Epithelial cell of prostate (primary cell): ENCODE results near the gene RAB25.
A peak's percentile ranks its signal among the peaks of the same experiment; 100 is the strongest.

ENCODE experiments used
- DNase-seq: peaks from one replicate; pipeline ENCODE4 v3.0.0-alpha.2; 2011; ENCODE audit warnings: low read depth, low spot score
- H3K27ac ChIP-seq: fragments of 450-650 bp; 2 replicates; pipeline ENCODE4 v1.5.1; 2017; ENCODE audit warnings: mild to moderate bottlenecking

Gene RAB25

DNA sequence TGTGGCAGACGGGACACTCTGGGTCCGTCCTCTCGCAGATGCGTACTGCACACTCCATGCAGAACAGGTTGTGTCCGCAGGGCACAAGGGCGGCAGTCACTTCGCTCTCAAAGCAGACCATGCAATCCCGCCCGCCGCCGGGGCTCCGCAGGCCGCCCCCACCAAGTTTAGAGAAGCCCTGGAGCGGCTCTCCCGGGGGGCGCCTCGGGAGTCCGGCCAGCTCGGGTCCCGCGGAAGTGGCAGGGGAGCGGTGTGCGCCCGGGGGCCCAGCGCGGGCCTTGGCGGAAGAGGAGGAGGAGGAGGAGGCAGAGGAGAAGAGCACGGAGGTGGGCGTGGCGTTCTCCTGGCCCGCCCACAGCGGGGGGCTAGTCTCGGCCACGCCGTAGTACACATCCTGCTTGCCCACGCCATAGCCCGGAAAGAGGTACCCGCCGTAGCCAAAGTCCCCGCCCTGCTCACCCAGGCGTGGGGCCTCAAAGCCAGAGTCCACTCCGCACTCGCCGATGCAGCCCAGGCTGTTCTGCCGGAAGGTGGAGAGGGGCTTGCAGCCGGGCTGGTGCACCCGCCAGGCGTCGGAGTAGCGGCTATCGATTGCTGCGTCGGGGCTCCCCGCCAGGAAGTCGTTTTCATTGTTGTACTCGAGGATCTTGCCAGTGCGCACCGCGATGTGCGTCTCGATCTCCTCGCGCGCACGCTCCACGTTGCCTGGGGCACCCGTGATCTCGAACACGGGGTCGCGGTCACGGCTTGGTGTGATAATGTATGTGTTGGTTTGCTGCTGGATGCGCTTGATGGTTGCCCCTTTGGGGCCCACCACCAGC is 15.9 kb downstream of the RAB25 start:
- no peak overlapping the region for H3K27ac ChIP-seq
- no peak for DNase-seq

DNA sequence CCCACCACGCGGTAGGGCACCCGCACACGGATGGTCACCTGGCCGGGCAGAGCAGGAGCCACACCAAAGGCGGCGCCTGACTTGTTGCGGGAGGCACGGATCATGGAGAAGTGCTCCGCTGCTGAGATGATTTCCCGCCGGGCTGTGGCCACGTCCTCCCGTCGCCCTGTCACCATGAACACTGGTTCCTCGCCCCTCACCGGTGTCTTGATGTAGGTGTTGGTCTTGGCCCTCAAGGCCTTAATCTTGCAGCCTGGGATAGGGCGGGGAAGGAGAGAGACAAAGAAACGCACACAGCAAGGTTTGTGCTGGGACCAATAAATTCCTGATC is 16.4 kb downstream of the RAB25 start:
- no peak overlapping the region for H3K27ac ChIP-seq

DNA sequence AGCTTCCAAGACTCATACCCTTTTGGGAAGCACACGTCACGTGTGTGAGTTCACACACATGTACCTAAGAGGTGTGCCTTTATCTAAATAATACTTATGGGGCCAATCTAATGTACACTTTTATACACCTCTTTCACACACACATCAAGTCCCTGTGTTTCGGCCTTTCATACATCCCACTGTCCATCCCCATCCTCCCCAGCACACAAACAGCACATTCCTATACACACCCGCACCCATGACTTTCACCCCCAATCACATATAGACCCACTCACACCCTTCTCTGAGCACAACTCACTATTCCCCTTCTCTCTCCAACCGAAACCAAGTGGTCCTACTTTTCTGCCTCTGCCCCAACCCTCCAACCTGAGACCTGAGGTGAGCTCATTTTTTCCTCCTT is 17.8 kb downstream of the RAB25 start:
- no peak for DNase-seq
- H3K27ac ChIP-seq, result no peak overlapping the region

More for the DNA sequence above, 16.4 kb downstream of the RAB25 start:
- no peak for DNase-seq

DNA sequence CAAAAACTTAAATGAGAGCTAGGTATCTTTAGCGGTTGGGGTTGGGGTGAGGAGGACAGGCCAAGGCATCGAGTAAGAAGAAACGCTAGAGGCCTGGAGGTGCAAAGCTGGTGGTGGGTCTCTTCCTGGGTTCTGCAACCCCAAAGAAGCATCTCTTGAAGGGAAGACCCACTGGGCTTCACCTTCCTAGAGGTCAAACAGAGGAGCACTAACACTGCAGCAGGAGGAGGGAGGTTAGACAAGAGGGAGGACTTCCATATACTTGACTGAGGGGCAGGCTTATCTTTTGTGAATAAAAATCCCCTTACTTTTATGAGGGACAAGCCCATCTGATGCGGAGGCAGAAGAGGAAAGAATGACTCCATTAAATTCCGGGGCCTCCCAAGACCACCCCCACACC is 18.8 kb downstream of the RAB25 start:
- no peak overlapping the region for H3K27ac ChIP-seq
- no peak for DNase-seq

DNA sequence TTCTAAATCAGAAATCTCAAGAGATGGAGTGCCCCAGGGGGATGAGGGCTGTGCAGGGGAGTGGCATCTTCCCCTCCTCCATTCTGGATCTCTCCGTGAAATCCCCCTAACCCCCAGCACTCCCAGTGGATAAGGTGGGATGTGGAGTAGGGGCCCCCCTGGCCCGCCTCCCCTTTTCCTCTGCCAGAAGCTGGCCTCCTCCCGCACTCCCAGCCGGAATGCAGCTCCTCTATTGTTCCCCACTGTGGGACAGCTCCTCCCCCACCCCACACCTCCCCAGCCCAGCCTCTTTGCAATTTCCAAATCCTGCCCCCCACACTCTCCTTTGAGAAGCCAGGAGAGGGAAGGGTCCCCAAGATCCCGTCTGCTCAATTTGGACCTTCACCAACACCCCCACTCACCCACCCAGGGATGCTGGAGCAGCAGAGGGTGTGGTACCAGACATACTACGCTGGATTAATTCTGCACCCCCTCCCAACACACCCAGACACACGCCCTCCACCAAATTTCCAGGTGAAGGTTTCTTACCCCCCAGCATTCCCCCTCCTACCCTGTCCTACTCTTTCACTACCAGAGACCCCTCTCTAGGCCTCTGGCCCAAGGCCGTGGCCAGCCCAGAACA is 19.4 kb downstream of the RAB25 start:
- no peak for DNase-seq
- H3K27ac ChIP-seq, result no peak overlapping the region

DNA sequence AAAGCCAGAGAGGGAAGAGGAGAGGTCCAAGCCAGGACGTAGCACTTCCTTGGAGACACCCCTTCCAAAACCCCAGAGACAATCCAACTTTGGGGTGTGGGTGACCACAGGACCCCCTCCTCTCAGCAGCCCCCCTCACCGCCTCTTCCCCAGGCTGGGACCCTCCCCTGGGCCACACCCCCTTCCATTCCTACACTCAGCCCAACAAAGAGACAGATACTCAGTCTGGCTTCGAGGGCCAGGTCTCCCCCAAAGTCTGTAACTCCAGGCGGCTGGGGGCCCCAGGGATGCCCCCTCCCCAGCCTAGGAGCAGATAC is 19.9 kb downstream of the RAB25 start:
- no peak for DNase-seq
- H3K27ac ChIP-seq, result no peak overlapping the region

DNA sequence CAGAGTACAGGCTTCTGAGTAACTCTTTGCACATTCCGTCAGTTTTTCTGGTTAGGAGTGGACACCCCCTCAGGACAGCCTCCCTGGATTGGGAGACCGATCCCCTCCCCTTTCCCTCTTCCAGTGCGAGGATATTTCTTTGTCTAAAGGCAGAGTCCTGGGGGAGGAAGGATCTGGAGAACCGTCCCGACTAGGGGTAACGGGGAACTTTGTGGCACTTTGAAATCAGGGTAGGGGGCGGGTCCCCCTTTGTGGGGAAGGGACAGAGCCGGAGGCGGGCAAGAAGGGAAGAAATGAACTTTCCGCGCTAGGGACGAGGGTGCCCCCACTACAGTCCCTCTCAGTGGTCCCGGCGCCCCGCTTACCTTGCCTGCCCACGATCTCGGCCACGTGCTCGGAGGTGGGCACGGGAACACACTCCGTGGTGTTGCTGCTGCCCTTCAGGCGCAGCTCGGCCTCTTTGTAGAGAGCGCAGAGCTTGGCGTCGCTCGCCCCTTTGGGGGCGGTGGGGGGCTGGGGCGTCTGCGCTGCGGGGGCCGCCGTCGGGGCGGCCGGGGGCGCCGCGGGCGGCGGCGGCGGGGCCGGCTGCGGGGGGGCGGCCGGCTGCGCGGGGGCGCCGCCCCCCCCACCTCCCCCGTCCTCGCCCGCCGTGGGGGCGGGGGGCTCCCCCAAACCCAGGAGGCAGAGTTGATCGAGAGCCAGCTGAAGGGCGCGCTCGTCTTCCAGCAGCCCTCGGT is 20.4 kb downstream of the RAB25 start:
- DNase-seq, result no peak
- H3K27ac ChIP-seq, result no peak overlapping the region

DNA sequence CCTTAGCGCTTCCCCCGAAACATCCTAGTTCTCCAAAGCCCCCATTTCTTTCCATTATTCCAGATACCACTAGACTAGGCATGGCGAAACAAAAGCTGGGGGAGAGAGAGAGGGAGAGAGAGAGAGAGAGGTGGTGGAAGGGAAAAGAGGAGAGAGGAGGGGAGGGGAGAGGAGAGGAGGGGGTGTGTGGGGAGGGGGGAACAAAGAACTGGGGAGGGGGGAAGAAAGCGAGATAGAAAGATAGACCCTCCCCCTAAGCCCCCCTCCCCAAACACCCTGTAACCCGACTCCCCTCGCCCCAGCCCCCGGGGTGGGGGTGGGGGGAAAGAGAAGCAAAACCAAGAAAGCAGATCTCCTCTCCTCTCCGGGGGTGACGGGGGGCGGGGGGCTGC is 21.0 kb downstream of the RAB25 start:
- no peak for DNase-seq
- H3K27ac ChIP-seq, result no peak overlapping the region

DNA sequence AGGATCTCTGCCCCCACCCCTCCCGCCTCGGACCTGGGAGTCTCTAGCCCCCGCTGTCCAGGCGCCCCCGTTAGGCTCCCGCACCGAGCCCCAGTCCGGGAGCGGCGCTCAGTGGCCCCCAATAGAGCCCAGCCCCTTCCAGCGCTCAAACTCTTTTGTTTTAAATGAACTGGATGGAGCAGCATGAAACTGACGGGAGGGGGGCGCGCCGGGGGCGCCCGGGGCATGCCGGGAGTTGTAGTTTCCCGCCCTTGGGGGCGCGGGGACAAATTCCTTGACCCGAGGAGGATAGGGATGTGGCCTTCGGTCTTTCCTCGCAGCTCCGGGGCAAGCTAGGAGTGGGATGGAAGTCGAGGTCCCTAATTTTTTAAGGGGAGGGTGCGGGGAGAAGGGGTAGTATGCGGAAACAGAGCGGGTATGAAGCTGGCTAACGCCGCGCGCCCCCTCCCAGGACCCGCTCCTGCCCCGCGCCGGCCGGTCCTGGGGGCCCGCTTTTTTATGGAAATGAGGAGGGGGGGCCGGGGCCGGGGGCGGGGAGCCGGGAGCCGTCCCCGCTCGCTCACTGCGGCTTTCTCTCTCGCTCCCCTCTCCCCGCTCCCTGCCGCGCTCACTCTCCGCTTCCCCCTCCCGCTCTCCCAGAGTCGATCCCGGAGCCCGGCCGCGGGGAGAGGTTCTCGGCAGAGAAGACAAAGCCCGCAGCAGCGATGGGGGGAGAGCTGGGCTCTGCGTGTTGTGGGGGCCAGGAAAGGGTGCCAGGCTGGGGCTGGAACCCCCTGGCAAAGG is 21.5 kb downstream of the RAB25 start, which contains the start of gene MEX3A:
Gene MEX3A, minus strand, starts transcription at position 157 of the 783 bp plus-strand sequence. CDS start 467 bp downstream, outside the sequence.
- H3K27ac ChIP-seq, result no peak within 1 kb of the TSS
- DNase-seq, result no peak

DNA sequence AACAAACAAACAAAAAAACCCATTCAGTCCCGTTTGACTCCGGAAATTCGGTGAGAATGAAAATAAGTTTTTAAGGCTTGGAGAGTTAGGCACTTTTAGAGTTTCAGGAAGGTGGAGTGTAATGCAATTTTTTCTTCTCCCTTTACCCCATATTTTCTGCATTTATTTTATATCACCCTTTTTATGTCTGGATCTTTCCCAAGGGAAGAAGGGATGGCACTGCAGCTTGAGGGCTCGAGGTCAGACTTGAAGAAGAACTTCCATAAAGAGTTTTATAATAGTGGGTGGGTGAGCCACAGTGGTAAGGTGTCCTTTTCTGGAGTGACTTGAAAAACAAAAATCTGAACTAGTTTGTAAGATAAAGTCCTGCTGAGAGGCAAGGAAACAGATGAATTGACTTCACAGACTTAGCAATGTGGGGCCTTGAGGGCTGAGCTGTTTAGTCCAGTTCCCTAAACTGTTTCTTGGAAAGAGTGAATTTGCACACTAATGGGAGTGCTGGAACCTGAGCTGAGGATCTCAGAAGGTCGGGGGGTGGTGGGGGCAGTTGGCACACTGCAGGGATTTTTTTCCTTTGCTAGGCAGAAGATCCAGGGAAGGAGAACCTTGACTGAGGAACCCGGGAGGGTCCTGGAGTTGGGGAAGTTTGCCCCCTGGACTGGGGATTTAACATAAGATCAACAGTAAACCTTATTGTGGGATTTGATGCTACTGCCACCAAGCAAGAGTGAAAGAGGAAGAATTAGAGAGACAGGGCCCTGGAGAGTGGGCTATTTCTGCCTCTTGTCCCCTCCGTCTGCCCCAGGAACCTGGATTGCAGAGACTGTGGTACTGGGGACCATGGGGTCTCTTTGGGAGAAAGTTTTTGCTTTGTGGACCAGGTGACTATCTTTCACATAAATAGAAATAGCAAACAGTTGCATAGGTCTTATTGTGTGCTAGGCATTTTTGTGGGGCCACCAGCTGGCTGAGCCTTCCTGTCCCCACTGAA is 23.1 kb downstream of the RAB25 start:
- DNase-seq, result no peak
- H3K27ac ChIP-seq, result no peak overlapping the region

DNA sequence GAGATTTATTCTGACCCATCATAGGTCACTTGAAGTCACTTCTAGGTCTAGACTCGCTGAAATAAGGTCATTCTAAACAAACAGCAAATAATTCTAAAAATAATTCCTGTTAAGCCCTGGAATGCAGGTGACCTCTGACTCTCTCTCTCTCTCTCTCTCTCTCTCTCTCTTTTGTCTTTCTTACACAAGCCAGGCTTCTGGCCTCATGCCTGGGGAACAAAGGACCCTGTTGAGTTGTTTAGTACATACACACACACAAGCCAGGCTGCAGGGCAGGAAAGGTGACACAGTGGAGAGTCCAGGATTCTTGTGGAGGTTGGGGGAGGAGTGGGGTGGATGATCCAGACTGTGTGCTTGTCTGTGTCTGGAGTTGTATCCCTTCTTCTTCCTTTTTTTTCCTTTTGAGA is 25.3 kb downstream of the RAB25 start:
- no peak overlapping the region for H3K27ac ChIP-seq
- DNase-seq, result no peak

DNA sequence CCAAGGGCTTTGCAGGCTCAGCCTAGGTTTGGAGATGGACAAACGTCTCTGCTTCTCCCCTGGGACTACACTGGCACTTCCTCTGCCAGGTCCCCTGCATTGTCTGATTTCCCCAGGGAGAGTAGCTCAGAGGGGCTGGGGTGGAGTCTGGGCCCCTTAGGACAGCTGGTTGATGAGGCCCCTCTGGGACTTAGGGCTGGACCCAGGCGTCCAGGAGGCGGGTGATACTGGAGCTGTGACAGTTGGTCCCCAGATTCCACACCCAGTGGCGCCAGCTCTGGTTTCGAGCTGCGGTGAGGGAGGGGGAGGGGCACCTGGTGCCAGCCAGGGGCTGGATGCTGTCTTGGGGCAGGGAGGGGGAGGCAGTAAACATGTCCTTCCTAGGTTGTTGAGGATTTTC is 28.7 kb downstream of the RAB25 start:
- H3K27ac ChIP-seq, result no peak overlapping the region
- no peak for DNase-seq

DNA sequence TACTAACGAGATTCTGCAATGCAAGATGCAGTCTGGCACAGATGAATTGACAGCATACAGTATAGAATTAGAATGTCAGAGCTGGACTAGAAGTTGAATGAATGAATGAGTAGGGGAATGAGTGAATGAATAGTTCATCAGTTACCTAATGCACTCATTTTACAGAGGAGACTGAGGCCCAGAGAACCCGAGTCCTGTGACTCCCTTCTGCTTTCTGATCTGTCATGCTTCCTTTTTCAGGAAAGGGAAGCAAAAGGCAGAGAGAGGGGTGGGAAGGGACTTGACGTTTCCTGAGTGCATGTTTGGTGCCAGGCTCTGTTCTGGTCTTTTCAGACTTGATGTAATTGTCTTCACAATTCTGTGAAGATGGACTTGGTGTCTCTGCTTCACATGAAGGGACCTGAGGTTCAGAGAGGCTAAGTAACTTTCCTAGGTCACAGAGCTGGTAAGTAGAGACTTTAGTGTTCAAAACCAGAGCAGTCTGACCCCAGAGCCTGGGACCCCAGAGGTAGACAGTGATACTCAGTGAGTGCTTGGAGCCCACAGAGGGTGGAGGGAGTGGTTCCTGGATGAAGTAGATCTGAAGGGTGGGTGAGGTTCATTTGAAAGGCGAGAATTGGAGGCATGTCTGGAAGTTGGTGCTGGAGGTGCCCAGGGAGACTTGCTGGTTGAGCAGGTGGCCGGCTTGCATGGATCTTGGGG is 29.3 kb downstream of the RAB25 start:
- no peak overlapping the region for H3K27ac ChIP-seq
- no peak for DNase-seq

DNA sequence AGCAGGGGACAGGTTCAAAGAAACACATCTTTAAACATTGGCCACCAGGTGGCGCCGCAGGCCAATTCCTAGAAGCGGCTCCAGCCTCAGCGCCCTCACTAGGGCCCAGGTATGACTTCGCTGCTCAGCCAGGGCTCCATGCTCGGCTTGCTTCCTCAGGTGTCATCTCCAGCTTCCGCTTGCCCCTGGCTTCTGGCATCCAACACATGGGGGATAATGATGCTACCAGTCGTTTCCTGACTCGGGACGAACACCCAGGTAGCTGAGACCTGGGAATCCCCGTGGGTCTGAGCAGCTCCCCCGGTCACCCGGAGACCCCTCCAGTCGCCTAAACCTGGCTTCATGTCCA is 29.9 kb downstream of the RAB25 start:
- DNase-seq, result no peak
- H3K27ac ChIP-seq, result no peak overlapping the region

DNA sequence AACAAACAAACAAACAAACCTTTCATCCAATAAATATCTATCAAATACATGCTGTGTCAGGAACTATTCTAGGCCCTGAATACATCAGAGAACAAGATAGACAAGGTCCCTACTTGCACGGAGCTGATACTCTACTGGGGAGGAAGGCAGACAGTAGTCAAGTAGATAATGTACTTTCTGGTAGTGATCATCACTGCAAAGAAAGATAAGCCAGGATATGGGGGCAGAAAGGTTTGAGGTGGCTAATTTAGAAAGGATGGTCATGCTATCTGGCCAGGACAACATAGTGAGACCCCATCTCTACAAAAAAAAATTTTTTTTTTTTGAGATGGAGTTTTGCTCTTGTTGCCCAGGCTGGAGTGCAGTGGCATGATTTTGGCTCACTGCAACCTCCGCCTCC is 30.6 kb downstream of the RAB25 start:
- DNase-seq, result no peak
- no peak overlapping the region for H3K27ac ChIP-seq

DNA sequence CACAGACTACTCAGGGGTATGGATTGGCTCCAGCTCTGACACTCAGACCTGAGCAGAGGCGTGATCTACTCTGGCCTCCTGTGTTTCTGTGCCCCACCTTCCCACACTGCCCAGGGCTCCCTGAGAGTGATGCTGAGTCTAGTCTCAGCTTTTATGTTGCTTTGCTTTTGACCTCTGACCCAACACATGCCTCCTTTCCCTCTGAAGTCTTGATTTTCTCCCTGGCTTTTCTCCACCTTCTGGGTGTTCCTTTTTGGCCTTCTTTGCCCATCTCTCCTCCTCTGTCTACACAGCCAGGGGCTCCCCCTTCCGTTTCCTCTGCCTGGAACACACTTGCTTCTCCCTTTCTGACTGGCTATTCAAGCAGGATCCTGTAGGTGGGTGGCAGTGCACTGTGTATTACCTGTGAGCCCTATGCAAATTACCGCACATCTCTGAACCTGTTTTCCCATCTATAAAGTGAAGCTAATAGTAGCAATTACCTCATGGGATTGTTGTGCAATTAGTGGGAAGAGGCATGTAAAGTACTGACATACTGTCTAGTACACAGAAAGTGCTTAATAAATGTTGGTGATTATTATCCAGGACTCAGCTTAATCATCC is 35.0 kb downstream of the RAB25 start:
- no peak for DNase-seq
- H3K27ac ChIP-seq, result peak overlapping the region; percentile 64

DNA sequence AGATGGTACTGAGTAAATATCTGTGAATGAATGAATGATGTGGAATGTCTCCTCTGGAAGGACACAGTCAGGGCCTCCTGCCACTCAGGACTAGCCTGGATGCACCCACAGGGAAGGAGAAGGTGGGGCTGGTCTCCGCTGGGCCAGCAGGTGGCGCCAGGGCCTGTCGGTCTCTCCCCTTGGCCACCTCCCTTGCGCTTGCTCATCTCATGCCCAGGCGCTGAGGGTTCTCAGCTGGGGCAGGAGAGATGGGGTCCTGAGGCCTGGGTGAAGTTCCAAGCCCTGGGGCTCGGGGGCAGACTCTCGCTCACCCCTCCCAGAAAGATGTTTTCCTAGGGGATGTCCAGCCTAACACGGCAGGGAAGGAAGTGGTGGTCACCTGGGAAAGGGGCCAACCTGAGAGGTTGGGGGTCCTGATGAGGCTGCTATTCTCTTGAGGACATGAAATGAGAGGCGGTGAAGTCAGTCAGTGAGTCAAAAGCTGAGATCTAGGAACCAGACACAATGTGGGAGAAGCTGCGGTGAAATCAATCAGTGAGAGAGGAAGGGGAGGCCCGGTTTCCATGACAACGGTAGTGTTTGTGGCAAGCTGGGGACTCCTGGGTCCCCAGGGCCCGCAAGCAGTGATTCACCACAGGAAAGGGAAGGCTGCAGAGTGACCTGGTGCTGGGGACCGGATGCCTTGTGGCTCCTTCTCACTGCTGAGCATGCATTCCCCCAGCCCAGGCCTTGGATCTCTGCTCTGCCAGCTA is 35.9 kb downstream of the RAB25 start:
- peak overlapping the region; percentile 64 for H3K27ac ChIP-seq
- DNase-seq, result no peak
